Measurements from ENCODE around the gene MARCKSL1. TPM values are rescaled to one million over a fixed set of nuclear protein-coding genes. Genes with fewer than 3 reads are reported as not detected.

Gene MARCKSL1
- total and polyA plus RNA-seq, 2 of the 13 experiments (the other 11 are each of a cell fraction or from before 2014, with no cell fraction given) = 81.9 to 155 TPM

GRCh38 chr1:32352239-32352745 lies 16.3 kb upstream of the MARCKSL1 start (continued):
- TF ChIP-seq THAP9 (CRISPR knock-in tag; IDR thresholded peaks at IDR 0.05; ENCODE audit: borderline replicate concordance) = peak; percentile 28; the same call in 1 of the 2 replicates
- TF ChIP-seq ZC3H4 (CRISPR knock-in tag; IDR thresholded peaks at IDR 0.05; ENCODE audit: borderline replicate concordance) = 0 out of 2 replicates have a peak, but pooled peaks have one; percentile 1
- TF ChIP-seq CSRNP2 (CRISPR knock-in tag; conservative IDR thresholded peaks at IDR 0.05; ENCODE audit: low read depth) = no peak
- 0 out of 2 replicates have a peak, but pooled peaks have one; percentile 39 for TF ChIP-seq HBP1 (CRISPR knock-in tag; IDR thresholded peaks at IDR 0.05; ENCODE audit: low read depth)
- TF ChIP-seq ZFP1 (CRISPR knock-in tag; IDR thresholded peaks at IDR 0.05) = no peak
- peak; percentile 58; the same call in 1 of the 2 replicates for TF ChIP-seq ZFP91 (CRISPR knock-in tag; IDR thresholded peaks at IDR 0.05; ENCODE audit: borderline replicate concordance)
- TF ChIP-seq ATF4 (CRISPR knock-in tag; IDR thresholded peaks at IDR 0.05) = 0 out of 4 replicates have a peak, but pooled peaks of 1 of the 2 experiments have one; percentile 4
- TF ChIP-seq IRX3 (CRISPR knock-in tag; IDR thresholded peaks at IDR 0.05; ENCODE audit: borderline replicate concordance, low read depth) = 0 out of 2 replicates have a peak, but pooled peaks have one; percentile 21
- peak in 1 of 2 experiments; percentile 70; a peak in 1 of 4 replicates for TF ChIP-seq NR2F1 (CRISPR knock-in tag; IDR thresholded peaks at IDR 0.05)
- TF ChIP-seq KLF16 (CRISPR knock-in tag; IDR thresholded peaks at IDR 0.05) = peak in 1 of 2 experiments; percentile 45; a peak in 1 of 4 replicates
- TF ChIP-seq ZBTB7A (CRISPR knock-in tag; IDR thresholded peaks at IDR 0.05) = peak; percentile 59; the same call in 1 of the 2 replicates
- TF ChIP-seq HNF4A (CRISPR knock-in tag; IDR thresholded peaks at IDR 0.05) = peak; percentile 40; the same call in 1 of the 2 replicates
- TF ChIP-seq GPN1 (CRISPR knock-in tag; IDR thresholded peaks at IDR 0.05; ENCODE audit: borderline replicate concordance) = no peak
- TF ChIP-seq ATF3 (CRISPR knock-in tag; IDR thresholded peaks at IDR 0.05) = no peak
- TF ChIP-seq PATZ1 (CRISPR knock-in tag; IDR thresholded peaks at IDR 0.05) = peak; percentile 97
- TF ChIP-seq RXRB (CRISPR knock-in tag; IDR thresholded peaks at IDR 0.05; ENCODE audit: borderline replicate concordance) = 0 out of 2 replicates have a peak, but pooled peaks have one; percentile 7
- peak in 1 of 2 experiments; percentile 53; a peak in 2 of 4 replicates for TF ChIP-seq POLR2A (IDR thresholded peaks at IDR 0.05; ENCODE audit: insufficient read depth in 1 of 2, low read depth in 2 of 2, low read length in 2 of 2)

Data from HepG2 (cell line).